ENCODE measurements around the gene HNF1A. TPM values are rescaled to one million over a fixed set of nuclear protein-coding genes. Genes with fewer than 3 reads are reported as not detected.

The HNF1A gene
- total RNA-seq, 4 donors from 2014 or later, result 0.27 to 0.47 TPM; not detected in 2

- 58 to 76% methylated on average over 2 to 8 of the region's 13 CpGs for WGBS, 2 donors (ENCODE audit: low coverage in 1 of 2)
- Histone ChIP-seq H3K27ac (no peak overlapping the region), H3K9me3 (no peaks in the 10 kb centered on the region), H3K27me3 (no peaks in the 10 kb centered on the region), H3K4me1 (no peaks in the 10 kb centered on the region), H3K36me3 (no peaks in the 10 kb centered on the region), H3K4me3 (no peak overlapping the region)
- ATAC-seq, result no peak
- no peak for TF ChIP-seq EP300 (IDR thresholded peaks at IDR 0.05)
- no peak for TF ChIP-seq POLR2AphosphoS5 (IDR thresholded peaks at IDR 0.05)
- TF ChIP-seq CTCF (IDR thresholded peaks at IDR 0.05), result no peak
- TF ChIP-seq POLR2A (IDR thresholded peaks at IDR 0.05), result no peak
Measured at GRCh38 chr12:120959111-120959878, 19.0 kb upstream of the HNF1A start.

- no peak for ATAC-seq
- Histone ChIP-seq H3K9me3 (no peaks in the 10 kb centered on the region), H3K27ac (no peak overlapping the region), H3K4me1 (no peaks in the 10 kb centered on the region), H3K27me3 (no peaks in the 10 kb centered on the region), H3K36me3 (no peaks in the 10 kb centered on the region), H3K4me3 (no peak overlapping the region)
- WGBS, 2 donors (ENCODE audit: low coverage in 1 of 2), result 73 to 82% methylated on average over 7 of the region's 7 CpGs
- TF ChIP-seq POLR2AphosphoS5 (IDR thresholded peaks at IDR 0.05) (no peak), POLR2A (IDR thresholded peaks at IDR 0.05) (no peak), CTCF (IDR thresholded peaks at IDR 0.05) (no peak), EP300 (IDR thresholded peaks at IDR 0.05) (no peak)
Measured at GRCh38 chr12:120960657-120961056, 17.7 kb upstream of the HNF1A start.

- no peak for TF ChIP-seq POLR2A (IDR thresholded peaks at IDR 0.05)
- no peak for TF ChIP-seq EP300 (IDR thresholded peaks at IDR 0.05)
- ATAC-seq, result no peak
- H3K27me3 ChIP-seq, result no peaks in the 10 kb centered on the region
- H3K4me3 ChIP-seq, result no peak overlapping the region
- H3K9me3 ChIP-seq, result no peaks in the 10 kb centered on the region
- H3K27ac ChIP-seq, result no peak overlapping the region
- no peaks in the 10 kb centered on the region for H3K4me1 ChIP-seq
- whole genome bisulfite sequencing, 2 donors (ENCODE audit: low coverage in 1 of 2), result 61 to 63% methylated on average over 10 to 14 of the region's 17 CpGs
- H3K36me3 ChIP-seq, result no peaks in the 10 kb centered on the region
Measured at GRCh38 chr12:120961604-120962531, 16.5 kb upstream of the HNF1A start.

- TF ChIP-seq EP300 (IDR thresholded peaks at IDR 0.05) (no peak), POLR2A (IDR thresholded peaks at IDR 0.05) (no peak), POLR2AphosphoS5 (IDR thresholded peaks at IDR 0.05) (no peak)
- Histone ChIP-seq H3K27ac (no peak overlapping the region), H3K4me3 (no peak overlapping the region), H3K27me3 (no peaks in the 10 kb centered on the region), H3K36me3 (no peaks in the 10 kb centered on the region), H3K4me1 (no peaks in the 10 kb centered on the region), H3K9me3 (no peaks in the 10 kb centered on the region)
- no peak for ATAC-seq
- 68 to 81% methylated on average over 2 of the region's 2 CpGs for WGBS, 2 donors (ENCODE audit: low coverage in 1 of 2)
Measured at GRCh38 chr12:120962532-120963020, 15.8 kb upstream of the HNF1A start.

GRCh38 chr12:120964298-120964697, 14.0 kb upstream of the HNF1A start:
- no peaks in the 10 kb centered on the region for H3K36me3 ChIP-seq
- no peak overlapping the region for H3K27ac ChIP-seq
- H3K9me3 ChIP-seq, result no peaks in the 10 kb centered on the region
- no peak overlapping the region for H3K4me3 ChIP-seq
- no peaks in the 10 kb centered on the region for H3K4me1 ChIP-seq
- H3K27me3 ChIP-seq, result no peaks in the 10 kb centered on the region
- TF ChIP-seq EP300 (IDR thresholded peaks at IDR 0.05) (no peak), CTCF (IDR thresholded peaks at IDR 0.05) (no peak), POLR2AphosphoS5 (IDR thresholded peaks at IDR 0.05) (no peak), POLR2A (IDR thresholded peaks at IDR 0.05) (no peak)
- WGBS, 2 donors (ENCODE audit: low coverage in 1 of 2), result 91% methylated on average over 7 of the region's 8 CpGs; no CpG with 5 or more reads in 1 of the 2 donors
- ATAC-seq, result no peak

All from gastroesophageal sphincter (tissue), 4 donors.